ENCODE measurements around the gene SPTBN2. TPM values are rescaled to one million over a fixed set of nuclear protein-coding genes. Genes with fewer than 3 reads are reported as not detected.

Gene SPTBN2
- total and polyA plus RNA-seq, 2 of the 8 experiments (the other 6 are each of a cell fraction or from before 2014, with no cell fraction given), result 19.1 to 69.0 TPM

DNA sequence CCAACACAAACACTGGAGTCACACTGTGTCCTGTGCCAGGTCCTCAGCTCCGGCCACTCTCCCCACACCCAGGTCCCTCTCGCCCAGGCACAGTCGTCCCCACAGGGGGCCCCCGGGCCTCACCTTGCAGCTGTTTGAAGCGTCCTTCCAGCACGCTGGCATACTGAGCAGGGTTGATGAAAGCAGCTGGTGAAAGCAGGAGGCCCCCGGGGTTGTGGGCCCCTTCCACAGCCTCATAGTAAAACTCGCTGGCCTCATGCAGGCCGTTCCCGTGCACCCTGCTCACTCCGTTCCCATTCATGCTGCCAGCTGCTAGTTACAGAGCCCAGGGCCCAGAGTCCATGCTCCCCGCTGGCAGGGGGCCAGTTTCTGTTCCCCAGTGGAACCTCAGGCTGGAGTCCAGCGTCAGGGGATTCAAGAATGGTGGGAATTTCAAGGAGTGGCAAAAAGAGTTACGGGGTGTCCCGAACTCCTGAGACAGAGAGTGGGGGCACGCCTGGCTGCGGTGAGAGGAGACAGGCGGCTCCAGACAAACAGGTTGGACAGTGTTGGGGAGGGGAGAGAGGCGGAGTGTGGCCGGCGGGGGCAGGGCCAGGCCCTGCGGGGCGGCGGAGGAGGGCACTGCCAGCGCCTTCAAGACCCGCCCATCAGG is 10.6 kb downstream of the SPTBN2 start (continued):
- TF ChIP-seq RAD21 (IDR thresholded peaks at IDR 0.05 in 1 of 2, conservative IDR thresholded peaks at IDR 0.05 in 1 of 2; ENCODE audit: low read depth in 2 of 2, low read length in 2 of 2) (0 out of 4 replicates have a peak, but pooled peaks of 1 of the 2 experiments have one; percentile 1), PHF8 (conservative IDR thresholded peaks at IDR 0.05; ENCODE audit: low read depth, low read length) (no peak), YY1 (IDR thresholded peaks at IDR 0.05; ENCODE audit: low read depth, low read length) (no peak), TAF1 (IDR thresholded peaks at IDR 0.05; ENCODE audit: low read depth, low read length) (no peak), BACH1 (IDR thresholded peaks at IDR 0.05; ENCODE audit: low read length) (no peak), HDAC6 (IDR thresholded peaks at IDR 0.05; ENCODE audit: low read depth, low read length) (no peak), SP1 (IDR thresholded peaks at IDR 0.05; ENCODE audit: low read depth, low read length) (no peak), NANOG (IDR thresholded peaks at IDR 0.05; ENCODE audit: insufficient read depth, low read depth, low read length, poor library complexity, severe bottlenecking) (no peak), NRF1 (IDR thresholded peaks at IDR 0.05; ENCODE audit: low read depth, low read length) (no peak), SIN3A (conservative IDR thresholded peaks at IDR 0.05 in 1 of 2, IDR thresholded peaks at IDR 0.05 in 1 of 2; ENCODE audit: low read depth in 1 of 2, low read length in 2 of 2) (no peak), CHD1 (IDR thresholded peaks at IDR 0.05; ENCODE audit: low read depth, low read length) (no peak), MAFK (IDR thresholded peaks at IDR 0.05; ENCODE audit: low read depth, low read length) (no peak), SUZ12 (IDR thresholded peaks at IDR 0.05; ENCODE audit: low read length) (no peak), FOSL1 (IDR thresholded peaks at IDR 0.05; ENCODE audit: insufficient read depth, low read depth, low read length) (no peak)

Measured in H1 (cell line).